Stomach (tissue), 19 donors: Measurements from ENCODE around the gene POP5. TPM values are rescaled to one million over a fixed set of nuclear protein-coding genes. Genes with fewer than 3 reads are reported as not detected.

Source experiments
- DNase-seq, 2 donors: peaks; one replicate each; pipeline versions ENCODE4 v3.0.0 to v3.0.0-alpha.2; 2013 to 2019
- H3K27ac ChIP-seq, 5 donors: fragments of 200-600 bp in 4 of 5; sonication (generic) in 4 of 5; one replicate each; pipeline ENCODE4 v1.5.1; 2013 to 2019; ENCODE audit warnings: mild to moderate bottlenecking in 1 of 5, moderate library complexity in 1 of 5
- H3K27me3 ChIP-seq, 3 donors: fragments of 200-600 bp; sonication (generic); one replicate each; pipeline ENCODE4 v1.5.1; 2017 to 2019; ENCODE audit warnings: mixed run types in 1 of 3
- H3K36me3 ChIP-seq, 4 donors: fragments of 200-600 bp; sonication (generic); 1 replicate in 3 of 4; 2 replicates in 1 of 4; pipeline ENCODE4 v1.5.1; 2016 to 2019
- H3K4me1 ChIP-seq, 4 donors: fragments of 200-600 bp; sonication (generic); one replicate each; pipeline ENCODE4 v1.5.1; 2016 to 2019
- H3K4me3 ChIP-seq, 4 donors: fragments of 200-600 bp; sonication (generic) in 3 of 4; one replicate each; pipeline ENCODE4 v1.5.1; 2016 to 2019; ENCODE audit warnings: mild to moderate bottlenecking in 1 of 4
- H3K9me3 ChIP-seq, 4 donors: fragments of 200-600 bp; sonication (generic); one replicate each; pipeline ENCODE4 v1.5.1; 2016 to 2019
- EP300 ChIP-seq: sonication (generic); formaldehyde crosslinking; IDR thresholded peaks from one replicate; pipeline ENCODE4 v1.6.1; 2017; ENCODE audit warnings: antibody characterized with exemption
- POLR2A ChIP-seq, 4 donors: fragments of 450-650 bp; IDR thresholded peaks; one replicate each; pipeline ENCODE4 v1.6.1; 2016; ENCODE audit warnings: antibody characterized with exemption in 4 of 4, control low read depth in 2 of 4, mild to moderate bottlenecking in 1 of 4, moderate library complexity in 1 of 4
- POLR2AphosphoS5 ChIP-seq, 3 donors: sonication (generic); formaldehyde crosslinking; IDR thresholded peaks; one replicate each; pipeline ENCODE4 v1.6.1; 2016; ENCODE audit warnings: antibody characterized with exemption in 3 of 3
- WGBS, 5 donors: extraction: QIAGEN DNeasy Blood & Tissue Kit in 3 of 5; methylation state at CpG; one replicate each; pipeline versions ENCODE4 v1.1.5 to v1.1.7; 2013 to 2018; 5-methylcytosine and 5-hydroxymethylcytosine counted together
- intact Hi-C: fragments of 100-400 bp; cut with DNase I; formaldehyde crosslinking; loops from one replicate; pipeline ENCODE4 v1.15.1; 2023; ENCODE audit warnings: low total_unique reads
- long read RNA-seq, 10 donors: transcript quantifications; one replicate each; lab custom pipeline, GENCODE V29; 2026
- polyA plus RNA-seq, 3 donors: library from polyadenylated mRNA; stranded (reverse); fragments of 200-250 nt; gene quantifications; one replicate each; pipeline ENCODE4 v1.2.3, GENCODE V29; 2013
- total RNA-seq, 5 donors: library from RNA; depleted of rRNA; stranded (reverse); fragments of >200 nt; gene quantifications; one replicate each; pipeline versions ENCODE4 v1.1.0 to v1.2.3, GENCODE V29; 2014 to 2016
- TF ChIP-seq, protein P1 (sequence below), 7 experiments: fragments of 450-650 bp in 4 of 7; fragments of 200-600 bp in 3 of 7; sonication (generic) in 3 of 7; IDR thresholded peaks; one replicate each; pipeline ENCODE4 v1.5.1; 2016 to 2019; ENCODE audit warnings: antibody characterized with exemption in 7 of 7, control low read depth in 2 of 7, mild to moderate bottlenecking in 1 of 7
- donor health status: healthy with polysubstance abuse.
- donor health status: Bipolar disorder and iron deficiency.
- donor health status: healthy.

Gene POP5, protein sequence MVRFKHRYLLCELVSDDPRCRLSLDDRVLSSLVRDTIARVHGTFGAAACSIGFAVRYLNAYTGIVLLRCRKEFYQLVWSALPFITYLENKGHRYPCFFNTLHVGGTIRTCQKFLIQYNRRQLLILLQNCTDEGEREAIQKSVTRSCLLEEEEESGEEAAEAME
- total RNA-seq (10 to 100 TPM; 10.5 to 62.3 (median 34.3) TPM), polyA plus RNA-seq (10 to 100 TPM; 33.9 to 51.2 (median 49.1) TPM)
- long read RNA-seq, donor 1, partial matches to known transcripts = 0 of 5 reads
- long read RNA-seq, donor 1, other reads (novel, unspliced or antisense) = 0 of 5 reads
- long read RNA-seq, donor 2, transcript POP5-202 (5 exons, 801 nt) = major isoform, 7 of 14 reads
- long read RNA-seq, donor 2, partial matches to known transcripts = 0 of 14 reads
- long read RNA-seq, donor 2, other reads (novel, unspliced or antisense) = 0 of 14 reads
- long read RNA-seq, donor 3, transcript POP5-202 (5 exons, 801 nt) = major isoform, 8 of 10 reads
- long read RNA-seq, donor 3, partial matches to known transcripts = 0 of 10 reads
- long read RNA-seq, donor 3, other reads (novel, unspliced or antisense) = 0 of 10 reads
- long read RNA-seq, donor 4, partial matches to known transcripts = 0 of 4 reads
- long read RNA-seq, donor 4, other reads (novel, unspliced or antisense) = 0 of 4 reads
- long read RNA-seq, donor 5, transcript POP5-202 (5 exons, 801 nt) = major isoform, 7 of 11 reads
- long read RNA-seq, donor 5, partial matches to known transcripts = 0 of 11 reads
- long read RNA-seq, donor 5, other reads (novel, unspliced or antisense) = 0 of 11 reads
- long read RNA-seq, donor 6, transcript POP5-202 (5 exons, 801 nt) = major isoform, 13 of 29 reads
- long read RNA-seq, donor 6, partial matches to known transcripts = 0 of 29 reads
- long read RNA-seq, donor 6, other reads (novel, unspliced or antisense) = 0 of 29 reads
- long read RNA-seq, donor 7, transcript POP5-202 (5 exons, 801 nt) = major isoform, 9 of 12 reads
- long read RNA-seq, donor 7, partial matches to known transcripts = 0 of 12 reads
- long read RNA-seq, donor 7, other reads (novel, unspliced or antisense) = 0 of 12 reads
- long read RNA-seq, donor 8, transcript POP5-202 (5 exons, 801 nt) = major isoform, 8 of 17 reads
- long read RNA-seq, donor 8, partial matches to known transcripts = 0 of 17 reads
- long read RNA-seq, donor 8, other reads (novel, unspliced or antisense) = 0 of 17 reads
- long read RNA-seq, donor 9, partial matches to known transcripts = 0 of 9 reads
- long read RNA-seq, donor 9, other reads (novel, unspliced or antisense) = 0 of 9 reads
- long read RNA-seq, donor 10, partial matches to known transcripts = 0 of 7 reads
- long read RNA-seq, donor 10, other reads (novel, unspliced or antisense) = 0 of 7 reads

DNA sequence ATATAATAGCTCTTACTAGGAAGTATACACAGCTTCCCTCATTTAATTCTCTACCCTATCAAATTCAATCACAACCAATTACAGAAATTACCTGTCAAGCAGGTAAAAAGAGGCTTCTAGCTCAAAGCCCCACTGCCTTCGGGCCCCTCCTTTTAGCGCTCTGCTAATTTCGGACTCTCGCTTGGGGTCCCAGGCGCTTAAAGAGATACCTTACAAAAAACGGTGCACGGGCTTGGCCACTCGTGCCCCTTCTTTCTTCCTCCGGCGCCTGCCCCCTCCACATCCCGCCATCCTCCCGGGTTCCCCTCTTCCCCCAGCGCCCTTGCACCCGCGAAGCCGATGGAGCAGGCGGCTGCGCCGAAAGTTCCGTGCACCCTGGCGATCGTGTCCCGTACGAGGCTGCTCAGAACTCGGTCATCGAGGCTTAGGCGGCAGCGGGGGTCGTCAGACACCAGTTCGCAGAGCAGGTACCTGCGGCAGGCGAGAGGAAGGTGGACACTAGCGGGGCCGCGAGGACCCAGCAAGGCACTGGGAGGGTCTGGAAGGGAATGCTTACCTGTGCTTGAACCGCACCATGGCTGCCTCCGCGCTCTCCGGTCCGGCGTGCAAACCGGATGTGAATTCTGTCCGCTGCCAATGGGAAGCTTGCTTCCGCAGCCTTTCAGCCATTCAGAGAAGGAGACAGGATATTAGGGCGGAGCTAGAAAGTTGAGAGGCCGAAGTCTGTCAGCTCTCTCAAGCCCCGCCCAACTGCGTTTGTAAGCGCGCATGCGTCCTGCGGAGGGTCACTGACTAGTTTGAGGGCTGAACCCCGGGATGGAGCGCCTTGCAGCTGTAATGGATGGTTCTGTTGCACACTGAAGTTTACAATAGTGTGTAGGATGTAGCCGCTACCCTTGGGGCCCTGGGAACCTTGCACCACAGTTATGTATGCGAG is at the start of gene POP5:
TSS of gene POP5 (minus strand) at position 616 of the 937 bp plus-strand sequence. CDS start at position 576, 40 bp downstream.
- H3K27ac ChIP-seq = peak within 1 kb of the TSS; percentile 45 to 85 (median 79)
- no peaks in the 10 kb centered on the region for H3K9me3 ChIP-seq
- H3K4me3 ChIP-seq = peak within 1 kb of the TSS; percentile 69 to 94 (median 88)
- intact Hi-C loops = loop anchor here (10.0 kb wide), 1 partner anchor 134 kb away; the partner anchor contains the start of gene UNC119B
- peaks cover 0 to 10% (median 0%) of the 10 kb centered on the region in 3 donors for H3K27me3 ChIP-seq
- H3K36me3 ChIP-seq = peaks cover 34 to 41% (median 41%) of the 10 kb centered on the region in 4 donors
- peaks cover 20 to 47% (median 39%) of the 10 kb centered on the region in 4 donors for H3K4me1 ChIP-seq
- peak; percentile 98 to 99 for DNase-seq
- WGBS, 5 donors = 0 to 1% (median 1%) methylated on average over 32 to 56 of the region's 56 CpGs
- TF ChIP-seq POLR2A (IDR thresholded peaks at IDR 0.05) (no peak), POLR2AphosphoS5 (IDR thresholded peaks at IDR 0.05) (peak; percentile 71 to 96 (median 88)), EP300 (no peak)

DNA sequence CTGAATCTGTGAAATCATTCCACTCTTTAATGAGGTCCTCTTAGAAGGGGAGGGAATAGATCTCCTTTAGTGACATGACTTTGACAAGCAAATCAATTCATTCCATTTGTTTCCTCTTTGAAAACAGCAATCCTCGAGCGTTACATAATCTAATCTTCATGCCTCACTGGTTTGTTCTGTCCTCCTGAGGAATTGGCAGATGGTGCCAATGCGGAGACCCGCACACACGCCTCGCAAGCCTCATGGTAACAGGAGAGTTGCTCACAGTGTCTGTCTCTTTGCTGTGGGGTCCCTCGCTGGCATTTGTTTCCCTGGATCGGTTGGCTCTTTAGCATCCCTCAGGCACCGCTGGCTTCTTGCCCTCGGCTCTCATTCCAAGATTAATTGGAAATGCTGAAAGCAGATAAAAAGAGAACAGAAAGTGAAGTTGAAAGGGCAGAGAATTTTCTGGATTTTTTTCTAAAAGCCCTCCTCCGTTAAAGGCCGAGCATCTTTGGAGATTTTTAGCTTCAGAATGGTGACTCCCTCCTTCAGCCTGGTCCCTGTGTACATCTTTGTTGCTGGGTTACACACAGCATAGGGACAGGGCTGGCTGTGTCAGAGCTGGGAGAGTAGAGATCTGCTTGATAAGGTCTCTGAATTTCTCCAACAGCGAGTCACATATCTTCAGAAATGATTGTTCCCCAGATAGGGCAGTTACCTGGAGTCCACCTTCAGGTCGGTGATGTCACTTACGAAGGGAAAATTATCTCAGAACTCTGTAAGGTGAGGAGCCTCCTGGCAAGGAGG is 49.1 kb upstream of the POP5 start:
- Histone ChIP-seq H3K36me3 (no peaks in the 10 kb centered on the region), H3K27ac (no peak overlapping the region), H3K4me1 (no peaks in the 10 kb centered on the region), H3K4me3 (no peak overlapping the region), H3K9me3 (no peaks in the 10 kb centered on the region), H3K27me3 (peaks cover 0 to 26% (median 0%) of the 10 kb centered on the region in 3 donors)
- intact Hi-C loops = no loop called here
- WGBS, 5 donors = 70 to 78% (median 74%) methylated on average over 15 of the region's 15 CpGs
- TF ChIP-seq, protein P1, sequence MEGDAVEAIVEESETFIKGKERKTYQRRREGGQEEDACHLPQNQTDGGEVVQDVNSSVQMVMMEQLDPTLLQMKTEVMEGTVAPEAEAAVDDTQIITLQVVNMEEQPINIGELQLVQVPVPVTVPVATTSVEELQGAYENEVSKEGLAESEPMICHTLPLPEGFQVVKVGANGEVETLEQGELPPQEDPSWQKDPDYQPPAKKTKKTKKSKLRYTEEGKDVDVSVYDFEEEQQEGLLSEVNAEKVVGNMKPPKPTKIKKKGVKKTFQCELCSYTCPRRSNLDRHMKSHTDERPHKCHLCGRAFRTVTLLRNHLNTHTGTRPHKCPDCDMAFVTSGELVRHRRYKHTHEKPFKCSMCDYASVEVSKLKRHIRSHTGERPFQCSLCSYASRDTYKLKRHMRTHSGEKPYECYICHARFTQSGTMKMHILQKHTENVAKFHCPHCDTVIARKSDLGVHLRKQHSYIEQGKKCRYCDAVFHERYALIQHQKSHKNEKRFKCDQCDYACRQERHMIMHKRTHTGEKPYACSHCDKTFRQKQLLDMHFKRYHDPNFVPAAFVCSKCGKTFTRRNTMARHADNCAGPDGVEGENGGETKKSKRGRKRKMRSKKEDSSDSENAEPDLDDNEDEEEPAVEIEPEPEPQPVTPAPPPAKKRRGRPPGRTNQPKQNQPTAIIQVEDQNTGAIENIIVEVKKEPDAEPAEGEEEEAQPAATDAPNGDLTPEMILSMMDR (IDR thresholded peaks at IDR 0.05) = no peak
- no peak for TF ChIP-seq POLR2AphosphoS5 (IDR thresholded peaks at IDR 0.05)
- TF ChIP-seq EP300 = no peak
- no peak for TF ChIP-seq POLR2A (IDR thresholded peaks at IDR 0.05)
- no peak for DNase-seq

DNA sequence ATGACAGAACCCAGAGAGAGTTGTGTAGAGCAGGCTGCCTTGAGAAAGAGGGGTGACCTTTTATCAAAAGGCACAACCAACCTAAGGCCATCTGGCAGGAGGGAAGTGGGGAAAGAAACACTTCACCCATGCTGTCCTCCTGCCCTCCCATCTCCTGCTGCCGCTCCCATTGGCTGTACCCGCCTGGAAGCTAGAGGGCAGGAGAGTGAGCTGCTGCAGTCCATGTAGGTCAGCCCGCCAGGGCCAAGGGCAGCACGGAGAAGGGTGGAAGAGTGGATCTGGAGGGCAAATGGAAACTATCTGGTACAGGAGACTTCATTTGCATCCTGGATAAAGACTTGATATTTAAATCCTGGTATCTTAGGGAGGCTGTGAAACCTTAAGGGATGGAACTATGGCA is 47.7 kb upstream of the POP5 start:
- WGBS, 5 donors = 38 to 60% (median 43%) methylated on average over 4 of the region's 4 CpGs
- H3K9me3 ChIP-seq = no peaks in the 10 kb centered on the region
- H3K27ac ChIP-seq = no peak overlapping the region
- no peaks in the 10 kb centered on the region for H3K36me3 ChIP-seq
- H3K4me1 ChIP-seq = no peaks in the 10 kb centered on the region
- peaks cover 0 to 21% (median 0%) of the 10 kb centered on the region in 3 donors for H3K27me3 ChIP-seq
- DNase-seq = peak; percentile 32 to 34
- no peak overlapping the region for H3K4me3 ChIP-seq
- no peak for TF ChIP-seq POLR2A (IDR thresholded peaks at IDR 0.05)
- intact Hi-C loops = no loop called here
